Neural progenitor cell (in vitro differentiated cells): ENCODE results near the gene EMC1. TPM values are rescaled to one million over a fixed set of nuclear protein-coding genes. Genes with fewer than 3 reads are reported as not detected.
"Not testable (repeated sequence)": the region's sequence is repeated elsewhere in the genome, so short reads cannot be mapped to it uniquely, and the experiment has no call there.

Source experiments
- DNase-seq: peaks from one replicate; pipeline ENCODE4 v3.0.0-alpha.2; 2016; ENCODE audit warnings: low spot score
- H2AFZ ChIP-seq: fragments of 200-600 bp; sonication (generic); replicated peaks from 2 replicates; pipeline ENCODE4 v1.6.1; 2016; ENCODE audit warnings: antibody characterized with exemption
- H3F3A ChIP-seq: fragments of 200-600 bp; sonication (generic); 2 replicates; pipeline ENCODE4 v1.6.1; 2016; ENCODE audit warnings: antibody characterized with exemption, low read depth
- H3K27ac ChIP-seq: fragments of 200-600 bp; sonication (generic); 2 replicates; pipeline ENCODE4 v1.5.1; 2016; ENCODE audit warnings: mild to moderate bottlenecking
- H3K27me3 ChIP-seq: fragments of 200-600 bp; sonication (generic); 2 replicates; pipeline ENCODE4 v1.6.1; 2016; ENCODE audit warnings: mild to moderate bottlenecking, moderate library complexity
- H3K36me3 ChIP-seq: fragments of 200-600 bp; sonication (generic); 2 replicates; pipeline ENCODE4 v1.5.1; 2016
- H3K4me1 ChIP-seq: fragments of 200-600 bp; sonication (generic); 2 replicates; pipeline ENCODE4 v1.6.1; 2016; ENCODE audit warnings: mixed run types
- H3K4me2 ChIP-seq: fragments of 200-600 bp; sonication (generic); 2 replicates; pipeline ENCODE4 v1.6.1; 2016
- H3K4me3 ChIP-seq: fragments of 200-600 bp; sonication (generic); 2 replicates; pipeline ENCODE4 v1.5.1; 2016
- H3K79me2 ChIP-seq: fragments of 200-600 bp; sonication (generic); 2 replicates; pipeline ENCODE4 v1.6.1; 2016; ENCODE audit warnings: low read depth
- H3K9ac ChIP-seq: fragments of 200-600 bp; sonication (generic); 2 replicates; pipeline ENCODE4 v1.6.1; 2016
- H3K9me3 ChIP-seq: fragments of 200-600 bp; sonication (generic); 2 replicates; pipeline ENCODE4 v1.5.1; 2016; ENCODE audit warnings: low read depth
- H4K20me1 ChIP-seq: fragments of 200-600 bp; sonication (generic); 2 replicates; pipeline ENCODE4 v1.6.1; 2016; ENCODE audit warnings: low read depth
- H3K27ac Mint-ChIP-seq: 3 replicates; pipeline ENCODE4 v1.8.0; 2021; ENCODE audit warnings: mixed read lengths
- H3K27me3 Mint-ChIP-seq: 2 replicates; pipeline ENCODE4 v1.8.0; 2022; ENCODE audit warnings: low read depth, mild to moderate bottlenecking, inconsistent platforms, moderate library complexity, mixed read lengths; ENCODE audit not compliant: insufficient read depth
- H3K36me3 Mint-ChIP-seq: 3 replicates; pipeline ENCODE4 v1.8.0; 2021; ENCODE audit warnings: mixed read lengths
- H3K4me1 Mint-ChIP-seq: 3 replicates; pipeline ENCODE4 v1.8.0; 2021; ENCODE audit warnings: mixed read lengths
- H3K4me3 Mint-ChIP-seq: 3 replicates; pipeline ENCODE4 v1.8.0; 2021; ENCODE audit warnings: mild to moderate bottlenecking, moderate library complexity, mixed read lengths
- H3K9me3 Mint-ChIP-seq: 3 replicates; pipeline ENCODE4 v1.8.0; 2020; ENCODE audit warnings: mixed read lengths
- EZH2 ChIP-seq: fragments of 200-600 bp; sonication (generic); IDR thresholded peaks from 2 replicates; pipeline ENCODE4 v1.6.1; 2017; ENCODE audit warnings: antibody characterized with exemption, mild to moderate bottlenecking, moderate library complexity
- EZH2phosphoT487 ChIP-seq: fragments of 200-600 bp; sonication (generic); IDR thresholded peaks from 2 replicates; pipeline ENCODE4 v1.6.1; 2017; ENCODE audit warnings: antibody characterized with exemption
- total RNA-seq: library from RNA; depleted of rRNA; stranded (reverse); fragments of >200 nt; gene quantifications from 2 replicates; pipeline ENCODE4 v1.2.3, GENCODE V29; 2015; ENCODE audit warnings: low replicate concordance
- TF ChIP-seq, protein P1 (sequence below): fragments of 200-600 bp; sonication (generic); IDR thresholded peaks from 2 replicates; pipeline ENCODE4 v1.5.1; 2017; ENCODE audit warnings: antibody characterized with exemption, mild to moderate bottlenecking

The EMC1 gene
- total RNA-seq, 1 donor from 2014 or later: 32.6 TPM

DNA sequence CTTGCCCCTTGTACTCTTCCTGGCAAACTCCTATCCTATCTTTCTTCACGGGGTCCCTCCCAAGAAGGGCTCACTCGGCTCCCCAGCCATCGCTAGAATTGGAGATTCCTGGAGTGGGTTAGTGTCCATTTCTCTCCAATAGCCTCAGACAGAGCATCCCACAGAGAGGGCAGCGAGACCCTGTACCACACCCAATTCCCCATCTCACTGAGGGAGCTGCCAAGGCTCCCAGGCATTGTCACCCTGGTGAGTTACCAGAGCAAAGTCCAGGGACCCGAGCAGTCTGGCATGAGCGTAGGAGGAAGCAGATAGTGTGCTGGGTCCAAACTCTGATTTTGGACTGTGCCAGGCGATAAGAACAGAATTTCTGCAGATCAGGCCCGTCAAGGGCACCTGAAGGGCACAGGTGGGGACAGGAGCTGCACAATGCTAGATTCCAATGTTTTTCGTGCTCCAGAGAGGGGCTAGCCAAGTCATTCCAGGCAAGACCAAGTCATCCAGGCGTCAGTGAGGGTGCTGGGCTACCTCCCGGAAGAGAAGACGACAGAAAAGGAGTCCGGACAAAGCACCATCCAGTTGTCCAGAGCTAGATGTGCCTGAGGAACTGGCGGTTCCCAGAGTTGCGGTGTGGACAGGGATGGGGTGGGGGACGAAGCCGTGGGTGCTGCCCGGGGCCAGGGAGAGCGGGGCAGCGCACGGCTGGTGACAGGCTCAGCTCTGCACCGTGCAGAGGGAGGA is 22.0 kb upstream of the EMC1 start:
- Mint-ChIP-seq H3K36me3 (peaks cover 2% of the 10 kb centered on the region), H3K27ac (no peak overlapping the region), H3K27me3 (no peaks in the 10 kb centered on the region), H3K4me3 (no peak overlapping the region), H3K9me3 (no peaks in the 10 kb centered on the region), H3K4me1 (no peaks in the 10 kb centered on the region)
- no peak for TF ChIP-seq EZH2phosphoT487
- TF ChIP-seq EZH2: no peak
- TF ChIP-seq, protein P1, sequence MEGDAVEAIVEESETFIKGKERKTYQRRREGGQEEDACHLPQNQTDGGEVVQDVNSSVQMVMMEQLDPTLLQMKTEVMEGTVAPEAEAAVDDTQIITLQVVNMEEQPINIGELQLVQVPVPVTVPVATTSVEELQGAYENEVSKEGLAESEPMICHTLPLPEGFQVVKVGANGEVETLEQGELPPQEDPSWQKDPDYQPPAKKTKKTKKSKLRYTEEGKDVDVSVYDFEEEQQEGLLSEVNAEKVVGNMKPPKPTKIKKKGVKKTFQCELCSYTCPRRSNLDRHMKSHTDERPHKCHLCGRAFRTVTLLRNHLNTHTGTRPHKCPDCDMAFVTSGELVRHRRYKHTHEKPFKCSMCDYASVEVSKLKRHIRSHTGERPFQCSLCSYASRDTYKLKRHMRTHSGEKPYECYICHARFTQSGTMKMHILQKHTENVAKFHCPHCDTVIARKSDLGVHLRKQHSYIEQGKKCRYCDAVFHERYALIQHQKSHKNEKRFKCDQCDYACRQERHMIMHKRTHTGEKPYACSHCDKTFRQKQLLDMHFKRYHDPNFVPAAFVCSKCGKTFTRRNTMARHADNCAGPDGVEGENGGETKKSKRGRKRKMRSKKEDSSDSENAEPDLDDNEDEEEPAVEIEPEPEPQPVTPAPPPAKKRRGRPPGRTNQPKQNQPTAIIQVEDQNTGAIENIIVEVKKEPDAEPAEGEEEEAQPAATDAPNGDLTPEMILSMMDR: no peak
- Histone ChIP-seq H3K4me2 (no peak overlapping the region), H3K36me3 (no peaks in the 10 kb centered on the region), H3K27ac (no peak overlapping the region), H4K20me1 (no peaks in the 10 kb centered on the region), H3K9me3 (no peaks in the 10 kb centered on the region), H3K4me1 (no peaks in the 10 kb centered on the region), H3K79me2 (no peaks in the 10 kb centered on the region), H3F3A (no peaks in the 10 kb centered on the region), H3K9ac (no peak overlapping the region), H3K4me3 (no peak overlapping the region), H3K27me3 (no peaks in the 10 kb centered on the region), H2AFZ (no peak overlapping the region)
- no peak for DNase-seq

DNA sequence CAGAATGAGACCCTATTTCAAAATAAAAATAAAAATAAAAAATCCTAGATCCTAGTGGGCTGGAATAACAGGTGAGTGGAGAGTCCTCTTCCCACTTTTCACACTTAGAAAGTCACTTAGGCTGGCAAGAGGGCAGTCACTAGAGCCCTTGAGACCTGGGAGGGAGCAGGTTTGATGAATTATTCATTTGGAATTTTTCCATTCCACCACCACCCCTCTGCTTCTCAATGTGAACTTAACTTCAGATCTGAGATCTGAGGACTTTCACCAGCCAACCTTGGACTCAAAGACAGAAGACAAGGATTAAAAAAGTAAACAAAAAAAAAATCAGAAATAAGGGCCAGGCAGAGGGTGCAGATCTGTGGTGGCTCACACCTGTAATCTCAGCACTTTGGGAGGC is 20.7 kb upstream of the EMC1 start:
- no peak for TF ChIP-seq EZH2
- TF ChIP-seq, protein P1: no peak
- TF ChIP-seq EZH2phosphoT487: no peak
- Histone ChIP-seq H3F3A (no peaks in the 10 kb centered on the region), H3K9me3 (no peaks in the 10 kb centered on the region), H4K20me1 (no peaks in the 10 kb centered on the region), H3K79me2 (no peaks in the 10 kb centered on the region), H3K4me1 (no peaks in the 10 kb centered on the region), H3K4me3 (no peak overlapping the region), H2AFZ (no peak overlapping the region), H3K9ac (no peak overlapping the region), H3K4me2 (no peak overlapping the region), H3K36me3 (no peaks in the 10 kb centered on the region), H3K27me3 (no peaks in the 10 kb centered on the region), H3K27ac (no peak overlapping the region)
- Mint-ChIP-seq H3K27me3 (no peaks in the 10 kb centered on the region), H3K36me3 (peaks cover 2% of the 10 kb centered on the region), H3K4me3 (no peak overlapping the region), H3K9me3 (no peaks in the 10 kb centered on the region), H3K27ac (no peak overlapping the region), H3K4me1 (no peaks in the 10 kb centered on the region)
- no peak for DNase-seq

DNA sequence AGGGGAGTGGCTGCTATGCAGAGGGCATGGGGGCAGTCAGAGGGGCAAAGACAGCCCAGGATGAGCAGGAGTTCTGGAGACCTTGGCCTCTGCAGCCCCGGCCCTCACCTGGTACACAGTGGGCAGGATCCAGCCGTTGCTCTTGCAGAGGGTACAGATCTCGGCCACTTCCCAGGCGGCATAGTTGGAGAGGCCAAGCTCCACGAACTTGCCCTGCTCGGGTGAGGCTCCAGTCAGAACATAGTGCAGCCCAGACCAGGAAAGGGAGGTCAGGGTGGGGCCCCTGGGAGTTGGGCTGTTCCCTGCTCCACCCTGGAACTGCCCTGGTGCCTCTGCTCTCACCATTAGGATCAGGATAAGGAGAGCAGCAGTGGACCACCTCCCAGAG is 19.0 kb upstream of the EMC1 start:
- not testable (repeated sequence) for H3K9ac ChIP-seq, H3K36me3 Mint-ChIP-seq, H3K4me1 ChIP-seq, H3K4me3 Mint-ChIP-seq, H3K9me3 Mint-ChIP-seq, H3K4me2 ChIP-seq, H3K9me3 ChIP-seq, H3K27ac Mint-ChIP-seq, H3K79me2 ChIP-seq, H3K4me3 ChIP-seq, H3K27me3 Mint-ChIP-seq, H3K4me1 Mint-ChIP-seq, DNase-seq, H3F3A ChIP-seq, H2AFZ ChIP-seq, H4K20me1 ChIP-seq, H3K27ac ChIP-seq, H3K36me3 ChIP-seq, H3K27me3 ChIP-seq

DNA sequence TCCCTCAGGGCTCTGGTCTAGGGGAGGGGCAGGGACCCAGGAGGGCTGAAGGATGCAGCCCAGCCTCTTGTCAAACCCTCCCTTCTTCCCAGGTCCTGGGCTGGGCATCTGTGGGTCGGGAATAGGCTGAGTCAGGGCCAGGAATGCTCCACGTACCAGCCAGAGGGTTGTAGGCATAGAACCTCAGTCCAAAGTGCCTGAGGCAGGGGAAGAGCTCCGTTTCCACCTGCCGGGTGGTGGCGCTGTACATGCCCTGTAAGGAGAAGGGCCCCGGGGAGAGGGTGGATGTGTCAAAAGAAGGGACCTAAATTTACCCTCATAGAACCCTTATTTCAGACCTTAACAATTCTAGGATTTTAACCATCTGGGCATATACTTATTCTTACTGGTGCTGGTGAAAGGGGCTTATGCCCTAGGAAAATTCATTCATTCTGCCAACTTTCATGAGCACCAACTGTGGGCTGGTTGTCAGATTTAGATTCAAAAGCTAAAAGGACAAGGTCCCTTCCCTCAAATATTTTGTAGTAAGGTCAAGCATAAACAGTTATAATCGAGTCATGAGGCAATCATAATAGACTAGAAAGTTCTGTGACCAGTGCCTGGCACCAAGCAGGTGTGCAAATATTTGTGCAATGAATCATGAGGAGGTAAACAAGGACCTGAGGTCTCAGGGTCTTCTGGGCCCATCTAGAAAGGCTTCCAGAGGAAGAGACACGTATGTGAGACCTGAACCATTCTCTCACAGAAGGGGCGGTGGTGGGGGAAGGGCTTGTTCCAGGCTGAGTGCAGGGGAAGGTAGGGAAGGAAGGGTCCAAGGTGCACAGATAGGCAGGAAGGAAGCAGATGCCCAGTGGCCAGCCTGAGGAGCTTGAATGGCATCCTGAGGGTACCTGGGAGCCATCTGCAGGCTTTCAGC is 18.4 kb upstream of the EMC1 start:
- not testable (repeated sequence) for H2AFZ ChIP-seq, H3K4me3 ChIP-seq, H3K9ac ChIP-seq, H3K27me3 Mint-ChIP-seq, H3K36me3 Mint-ChIP-seq, H3K4me3 Mint-ChIP-seq, H3K27me3 ChIP-seq, H3K4me2 ChIP-seq, H3K36me3 ChIP-seq, H3F3A ChIP-seq, H3K79me2 ChIP-seq, H3K9me3 Mint-ChIP-seq, H3K4me1 Mint-ChIP-seq, H3K4me1 ChIP-seq, H3K9me3 ChIP-seq, H3K27ac Mint-ChIP-seq, H4K20me1 ChIP-seq, H3K27ac ChIP-seq
- TF ChIP-seq, protein P1: peak; percentile 42
- peak; percentile 26 for DNase-seq
